AG09319 (cell line): Measurements from ENCODE around the gene A1CF.

Source experiments
- DNase-seq: peaks from one replicate; pipeline ENCODE4 v3.0.0-alpha.2; 2010; ENCODE audit warnings: low read depth; ENCODE audit errors: extremely low read depth
- TF ChIP-seq, protein P1 (sequence below): IDR thresholded peaks from 2 replicates; pipeline ENCODE4 v1.5.1; 2011; ENCODE audit warnings: low read depth, mild to moderate bottlenecking, inconsistent platforms, low read length, moderate library complexity

The A1CF gene

DNA sequence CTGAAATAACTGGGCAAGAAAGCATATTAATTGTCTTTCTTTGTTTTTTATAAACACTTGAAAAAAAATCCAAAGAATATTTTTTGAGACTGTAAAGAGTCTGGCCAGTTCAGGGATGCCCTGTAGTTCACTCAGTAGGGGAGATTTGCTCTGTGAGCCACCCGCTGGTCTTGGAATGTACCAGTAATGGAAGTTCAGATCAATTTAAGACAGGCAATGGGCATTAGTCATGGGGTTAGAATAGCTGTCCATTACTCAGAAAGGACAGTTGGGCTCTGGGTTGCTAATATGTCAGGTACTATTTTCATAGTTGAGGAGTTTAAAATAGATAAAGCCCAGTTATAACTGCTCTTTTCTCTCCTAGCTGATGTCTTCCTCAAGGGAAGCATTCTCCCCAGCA, 38.7 kb downstream of the A1CF start:
- TF ChIP-seq, protein P1, sequence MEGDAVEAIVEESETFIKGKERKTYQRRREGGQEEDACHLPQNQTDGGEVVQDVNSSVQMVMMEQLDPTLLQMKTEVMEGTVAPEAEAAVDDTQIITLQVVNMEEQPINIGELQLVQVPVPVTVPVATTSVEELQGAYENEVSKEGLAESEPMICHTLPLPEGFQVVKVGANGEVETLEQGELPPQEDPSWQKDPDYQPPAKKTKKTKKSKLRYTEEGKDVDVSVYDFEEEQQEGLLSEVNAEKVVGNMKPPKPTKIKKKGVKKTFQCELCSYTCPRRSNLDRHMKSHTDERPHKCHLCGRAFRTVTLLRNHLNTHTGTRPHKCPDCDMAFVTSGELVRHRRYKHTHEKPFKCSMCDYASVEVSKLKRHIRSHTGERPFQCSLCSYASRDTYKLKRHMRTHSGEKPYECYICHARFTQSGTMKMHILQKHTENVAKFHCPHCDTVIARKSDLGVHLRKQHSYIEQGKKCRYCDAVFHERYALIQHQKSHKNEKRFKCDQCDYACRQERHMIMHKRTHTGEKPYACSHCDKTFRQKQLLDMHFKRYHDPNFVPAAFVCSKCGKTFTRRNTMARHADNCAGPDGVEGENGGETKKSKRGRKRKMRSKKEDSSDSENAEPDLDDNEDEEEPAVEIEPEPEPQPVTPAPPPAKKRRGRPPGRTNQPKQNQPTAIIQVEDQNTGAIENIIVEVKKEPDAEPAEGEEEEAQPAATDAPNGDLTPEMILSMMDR = no peak
- no peak for DNase-seq

DNA sequence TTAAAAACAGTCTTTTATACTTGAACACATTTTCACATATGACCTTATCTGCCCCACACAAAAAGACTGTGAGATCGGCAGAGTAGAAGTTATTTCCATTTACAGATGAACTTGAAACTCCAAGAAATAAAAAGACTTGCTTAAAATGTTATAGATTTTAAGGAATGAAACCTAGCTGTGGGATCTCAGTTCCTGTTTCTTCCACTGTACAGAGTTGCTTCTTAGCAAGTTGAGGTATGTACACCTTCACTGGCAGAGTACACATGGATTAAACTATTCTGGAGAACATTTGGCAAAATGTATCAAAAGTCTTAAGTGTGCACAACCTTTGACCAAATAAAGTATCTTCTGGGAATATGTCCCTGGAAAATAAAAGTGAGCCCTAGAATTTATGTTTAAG, 48.3 kb downstream of the A1CF start:
- TF ChIP-seq, protein P1 = no peak
- DNase-seq = no peak

DNA sequence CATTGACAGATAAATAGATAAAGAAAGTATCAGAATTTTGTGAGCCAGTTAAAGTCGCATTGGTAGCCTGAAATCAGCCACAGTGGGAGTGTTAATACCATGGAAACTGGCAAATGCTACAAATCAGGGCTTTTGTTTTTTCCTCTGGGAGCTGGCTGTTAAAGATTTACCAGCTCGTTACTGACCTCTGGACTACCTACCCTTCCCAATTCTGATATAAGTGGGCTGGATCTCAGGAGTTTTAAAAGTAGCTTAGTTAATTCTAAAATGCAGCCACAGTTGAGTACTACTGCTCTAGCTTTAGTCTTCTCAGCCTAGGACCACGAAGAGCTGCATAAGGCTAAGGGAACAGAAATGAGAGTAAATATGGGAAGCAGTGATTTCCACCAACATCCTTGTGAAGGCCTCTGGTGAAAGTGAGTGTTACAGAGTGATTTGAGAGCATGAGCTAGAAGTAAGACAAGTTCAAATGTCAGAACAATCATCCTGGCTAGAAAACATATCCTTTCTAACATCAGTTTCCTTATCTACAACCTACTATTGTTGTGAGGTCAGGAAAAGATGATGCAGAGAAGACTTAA, 53.2 kb downstream of the A1CF start:
- TF ChIP-seq, protein P1 = no peak
- DNase-seq = no peak

DNA sequence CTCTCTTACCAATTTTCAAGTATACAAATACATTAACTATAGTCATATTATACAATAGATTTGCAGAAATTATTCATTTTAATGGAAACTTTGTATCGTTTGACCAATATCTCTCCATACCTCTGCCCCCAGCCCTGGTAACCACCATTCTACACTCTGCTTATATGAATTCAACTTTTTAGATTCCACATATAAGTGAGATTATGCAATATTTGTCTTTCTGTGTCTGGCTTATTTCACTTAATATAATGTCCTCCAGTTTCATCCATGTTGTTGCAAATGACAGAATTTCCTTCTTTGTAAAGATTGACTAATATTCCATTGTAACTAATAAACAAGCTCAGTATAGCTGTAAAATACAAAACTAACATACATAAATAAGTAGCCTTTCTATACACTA, 55.4 kb downstream of the A1CF start:
- no peak for DNase-seq
- TF ChIP-seq, protein P1 = no peak

DNA sequence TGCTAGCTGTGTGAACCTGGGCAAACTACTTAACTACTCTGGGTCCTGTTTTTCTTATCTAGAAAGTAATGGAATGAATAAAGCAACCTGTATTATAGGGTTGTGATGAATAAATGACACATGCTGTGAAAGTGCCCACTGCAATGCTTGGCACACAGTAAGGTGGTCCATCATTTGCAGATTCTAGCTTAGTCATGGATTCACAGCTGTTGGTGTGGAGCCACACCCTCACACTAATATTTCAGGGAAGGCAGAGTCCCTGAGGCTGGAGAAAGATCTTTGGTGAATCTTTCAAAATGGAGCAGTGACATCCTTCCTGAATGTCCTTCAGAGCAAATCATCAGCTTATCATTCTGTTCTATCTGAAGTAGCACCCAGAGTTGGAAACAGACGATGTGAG, 60.6 kb downstream of the A1CF start:
- TF ChIP-seq, protein P1 = no peak
- no peak for DNase-seq

DNA sequence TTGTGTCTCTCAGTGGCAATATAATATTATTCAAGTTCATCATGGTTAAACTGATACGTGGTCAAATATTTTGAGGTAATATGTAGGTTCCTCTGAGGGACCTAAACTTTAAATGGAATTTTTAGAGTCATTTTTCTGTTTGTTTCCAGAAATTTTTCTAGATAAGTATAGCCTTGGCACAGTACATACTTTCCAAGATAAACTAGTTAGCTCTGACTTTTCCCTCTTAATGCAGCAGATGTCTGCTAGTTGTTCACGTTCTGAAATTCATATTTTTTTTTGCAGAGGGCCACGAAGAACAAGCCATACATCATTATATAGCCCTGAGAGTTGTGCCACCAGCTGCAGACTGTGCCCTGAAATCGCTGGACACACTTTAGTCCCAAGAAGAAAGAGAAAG, 61.6 kb downstream of the A1CF start:
- no peak for DNase-seq
- TF ChIP-seq, protein P1 = no peak

DNA sequence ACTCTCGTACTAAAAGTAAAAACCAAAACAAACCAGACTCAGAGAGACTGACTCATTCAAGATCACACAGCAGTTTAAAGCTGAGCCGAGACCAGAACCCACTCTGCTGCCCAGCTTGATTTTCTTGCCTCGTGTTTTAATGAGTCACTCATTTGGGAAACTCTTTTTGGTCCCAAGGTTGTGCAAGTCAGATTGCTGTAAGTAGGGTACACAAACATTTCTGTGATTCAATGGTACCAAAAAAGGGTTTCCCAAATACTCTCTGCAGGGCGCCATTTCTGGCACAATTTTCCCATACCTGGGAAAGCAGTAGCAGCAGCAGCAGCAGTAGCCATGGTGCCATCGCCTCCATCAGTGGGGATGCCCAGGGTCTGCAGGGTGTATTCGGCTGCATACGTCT, 75.8 kb downstream of the A1CF start:
- TF ChIP-seq, protein P1 = no peak
- no peak for DNase-seq
